Endodermal cell (in vitro differentiated cells): ENCODE results near the gene LTBP3. TPM values are rescaled to one million over a fixed set of nuclear protein-coding genes. Genes with fewer than 3 reads are reported as not detected.
A peak's percentile ranks its signal among the peaks of the same experiment; 100 is the strongest.

ENCODE experiments used
- DNase-seq: peaks from one replicate; pipeline ENCODE4 v3.0.0-alpha.2; 2017
- H3K27ac ChIP-seq: 2 replicates; pipeline ENCODE4 v1.5.1; 2013; ENCODE audit warnings: mild to moderate bottlenecking, low read depth, low read length, moderate library complexity
- H3K27me3 ChIP-seq: 2 replicates; pipeline ENCODE4 v1.6.1; 2013; ENCODE audit warnings: mild to moderate bottlenecking, low read length, moderate library complexity; ENCODE audit not compliant: insufficient read depth, control insufficient read depth, poor library complexity, severe bottlenecking
- H3K36me3 ChIP-seq: 2 replicates; pipeline ENCODE4 v1.7.0; 2013; ENCODE audit warnings: mild to moderate bottlenecking, low read length, moderate library complexity; ENCODE audit not compliant: control insufficient read depth, insufficient read depth
- H3K4me1 ChIP-seq: one replicate; pipeline ENCODE4 v1.7.0; 2013; ENCODE audit warnings: low read length; ENCODE audit not compliant: control insufficient read depth, insufficient read depth
- H3K4me3 ChIP-seq: 2 replicates; pipeline ENCODE4 v1.5.1; 2013; ENCODE audit warnings: mild to moderate bottlenecking, low read length, moderate library complexity
- H3K9ac ChIP-seq: 2 replicates; pipeline ENCODE4 v1.6.1; 2013; ENCODE audit warnings: mild to moderate bottlenecking, low read length, moderate library complexity; ENCODE audit not compliant: poor library complexity, severe bottlenecking; ENCODE audit errors: extremely low read depth
- H3K9me3 ChIP-seq: 2 replicates; pipeline ENCODE4 v1.6.1; 2013; ENCODE audit warnings: mild to moderate bottlenecking, low read length, moderate library complexity; ENCODE audit not compliant: control insufficient read depth
- H3K27ac Mint-ChIP-seq: 2 replicates; pipeline ENCODE4 v1.8.0; 2020; ENCODE audit warnings: mixed read lengths
- H3K27me3 Mint-ChIP-seq: 2 replicates; pipeline ENCODE4 v1.8.0; 2021; ENCODE audit warnings: mild to moderate bottlenecking, mixed read lengths; ENCODE audit not compliant: insufficient read depth
- H3K36me3 Mint-ChIP-seq: 2 replicates; pipeline ENCODE4 v1.8.0; 2020; ENCODE audit warnings: low read depth, mixed read lengths
- H3K4me1 Mint-ChIP-seq: 2 replicates; pipeline ENCODE4 v1.8.0; 2020; ENCODE audit warnings: mixed read lengths
- H3K4me3 Mint-ChIP-seq: 2 replicates; pipeline ENCODE4 v1.8.0; 2020; ENCODE audit warnings: mild to moderate bottlenecking, moderate library complexity, mixed read lengths
- H3K9me3 Mint-ChIP-seq: 2 replicates; pipeline ENCODE4 v1.8.0; 2020; ENCODE audit warnings: mild to moderate bottlenecking, mixed read lengths
- CTCF ChIP-seq: fragments of 200-600 bp; sonication (generic); conservative IDR thresholded peaks from 2 replicates; pipeline ENCODE4 v1.5.0; 2021; ENCODE audit warnings: antibody characterized with exemption, mild to moderate bottlenecking
- WGBS, 2 experiments: methylation state at CpG; one replicate each; pipeline versions ENCODE4 v1.1.5 to v1.1.7; 2013; ENCODE audit warnings: missing lambda C conversion rate in 2 of 2, mixed read lengths in 1 of 2; ENCODE audit not compliant: insufficient coverage in 1 of 2, insufficient read length in 1 of 2; 5-methylcytosine and 5-hydroxymethylcytosine counted together
- total RNA-seq, 2 donors: library from RNA; stranded (reverse); fragmentation: NEBNext Ultra II Directional in 1 of 2; extraction: Animal tissue kit (Norgen Biotek cat#: 25700) in 1 of 2; gene quantifications; 2 replicates in 1 of 2; 3 replicates in 1 of 2; pipeline ENCODE4 v1.2.1, GENCODE V29; 2021

The LTBP3 gene
- total RNA-seq, 2 donors from 2014 or later = 19.7 to 24.2 TPM

- H3K27ac ChIP-seq = no peak overlapping the region
- H3K9ac ChIP-seq = no peak overlapping the region
- Mint-ChIP-seq H3K27ac (no peak overlapping the region), H3K4me3 (peak overlapping the region; percentile 97), H3K4me1 (peaks cover 27% of the 10 kb centered on the region), H3K9me3 (no peaks in the 10 kb centered on the region), H3K36me3 (peaks cover 4% of the 10 kb centered on the region), H3K27me3 (peaks cover 62% of the 10 kb centered on the region)
- no peaks in the 10 kb centered on the region for H3K9me3 ChIP-seq
- 47 to 49% methylated on average over 17 to 26 of the region's 26 CpGs for WGBS, 2 experiments
- H3K27me3 ChIP-seq = peaks cover 25% of the 10 kb centered on the region
- no peak for TF ChIP-seq CTCF
- H3K36me3 ChIP-seq = no peaks in the 10 kb centered on the region
- DNase-seq = no peak
- H3K4me3 ChIP-seq = peak overlapping the region; percentile 35
- peaks cover 5% of the 10 kb centered on the region for H3K4me1 ChIP-seq
Observed at GRCh38 chr11:65576232-65576866, 18.2 kb upstream of the LTBP3 start.

GRCh38 chr11:65575568-65576231 is 17.5 kb upstream of the LTBP3 start, which contains the start of gene EHBP1L1:
TSS of gene EHBP1L1 (plus strand) at chr11:65576053. CDS start at chr11:65576303, 250 bp downstream.
- Mint-ChIP-seq H3K9me3 (no peaks in the 10 kb centered on the region), H3K4me3 (peak within 1 kb of the TSS; percentile 97), H3K27me3 (peaks cover 57% of the 10 kb centered on the region), H3K36me3 (peaks cover 4% of the 10 kb centered on the region), H3K27ac (no peak within 1 kb of the TSS), H3K4me1 (peaks cover 30% of the 10 kb centered on the region)
- 6 to 8% methylated on average over 5 to 53 of the region's 69 CpGs for WGBS, 2 experiments
- DNase-seq = peak; percentile 73
- Histone ChIP-seq H3K9ac (no peak within 1 kb of the TSS), H3K4me1 (peaks cover 10% of the 10 kb centered on the region), H3K4me3 (peak within 1 kb of the TSS; percentile 74), H3K27me3 (peaks cover 25% of the 10 kb centered on the region), H3K27ac (no peak within 1 kb of the TSS), H3K36me3 (no peaks in the 10 kb centered on the region), H3K9me3 (no peaks in the 10 kb centered on the region)
- TF ChIP-seq CTCF = no peak

- Histone ChIP-seq H3K4me1 (peaks cover 10% of the 10 kb centered on the region), H3K9me3 (no peaks in the 10 kb centered on the region), H3K4me3 (peak overlapping the region; percentile 74), H3K27me3 (peaks cover 25% of the 10 kb centered on the region), H3K27ac (no peak overlapping the region), H3K9ac (no peak overlapping the region), H3K36me3 (no peaks in the 10 kb centered on the region)
- Mint-ChIP-seq H3K27me3 (peaks cover 51% of the 10 kb centered on the region), H3K27ac (no peak overlapping the region), H3K9me3 (no peaks in the 10 kb centered on the region), H3K4me1 (peaks cover 32% of the 10 kb centered on the region), H3K36me3 (peaks cover 4% of the 10 kb centered on the region), H3K4me3 (peak overlapping the region; percentile 97)
- WGBS, 2 experiments = 9 to 23% methylated on average over 22 to 28 of the region's 28 CpGs
- peak; percentile 70 for DNase-seq
- TF ChIP-seq CTCF = no peak
Observed at GRCh38 chr11:65574811-65575567, 16.8 kb upstream of the LTBP3 start.
